Right lobe of liver (tissue), 4 donors: ENCODE results near the gene PTPN5.

Source experiments
- POLR2A ChIP-seq: fragments of 450-650 bp; IDR thresholded peaks from one replicate; pipeline ENCODE4 v1.6.1; 2017; ENCODE audit warnings: antibody characterized with exemption, mild to moderate bottlenecking
- TF ChIP-seq, protein P1 (sequence below), 4 donors: fragments of 200-600 bp in 3 of 4; fragments of 450-650 bp in 1 of 4; IDR thresholded peaks; one replicate each; pipeline versions ENCODE4 v1.5.1 to v1.8.0; 2016 to 2022; ENCODE audit warnings: antibody characterized with exemption in 4 of 4, mild to moderate bottlenecking in 2 of 4
- donor health status: DM: no; HTN: no; CAD: no.
- donor health status: DM: no; HTN: no; CAD: no.
- donor health status: DM: no; HTN: yes; CAD: no.

DNA sequence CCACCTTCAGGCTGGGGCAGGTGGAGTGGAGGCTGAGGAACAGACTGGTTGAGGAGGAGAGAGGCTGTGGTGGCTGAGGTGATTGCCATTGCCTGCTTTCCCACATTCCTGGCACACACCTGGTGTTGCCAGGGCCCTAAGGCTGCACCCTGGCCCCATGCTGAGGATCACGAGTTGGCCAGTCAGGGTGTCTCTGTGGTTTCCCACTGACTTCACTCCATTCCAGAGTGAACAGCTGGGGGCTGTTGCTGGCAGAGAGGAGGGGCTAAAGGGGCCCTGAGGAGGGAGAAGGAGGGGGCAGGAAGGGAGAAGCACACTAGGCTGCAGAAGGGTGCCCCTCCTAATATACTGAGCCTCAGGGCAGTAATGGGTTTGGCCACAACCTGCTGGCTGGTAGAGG lies 91.2 kb downstream of the PTPN5 start:
- TF ChIP-seq POLR2A, result no peak
- TF ChIP-seq, protein P1, sequence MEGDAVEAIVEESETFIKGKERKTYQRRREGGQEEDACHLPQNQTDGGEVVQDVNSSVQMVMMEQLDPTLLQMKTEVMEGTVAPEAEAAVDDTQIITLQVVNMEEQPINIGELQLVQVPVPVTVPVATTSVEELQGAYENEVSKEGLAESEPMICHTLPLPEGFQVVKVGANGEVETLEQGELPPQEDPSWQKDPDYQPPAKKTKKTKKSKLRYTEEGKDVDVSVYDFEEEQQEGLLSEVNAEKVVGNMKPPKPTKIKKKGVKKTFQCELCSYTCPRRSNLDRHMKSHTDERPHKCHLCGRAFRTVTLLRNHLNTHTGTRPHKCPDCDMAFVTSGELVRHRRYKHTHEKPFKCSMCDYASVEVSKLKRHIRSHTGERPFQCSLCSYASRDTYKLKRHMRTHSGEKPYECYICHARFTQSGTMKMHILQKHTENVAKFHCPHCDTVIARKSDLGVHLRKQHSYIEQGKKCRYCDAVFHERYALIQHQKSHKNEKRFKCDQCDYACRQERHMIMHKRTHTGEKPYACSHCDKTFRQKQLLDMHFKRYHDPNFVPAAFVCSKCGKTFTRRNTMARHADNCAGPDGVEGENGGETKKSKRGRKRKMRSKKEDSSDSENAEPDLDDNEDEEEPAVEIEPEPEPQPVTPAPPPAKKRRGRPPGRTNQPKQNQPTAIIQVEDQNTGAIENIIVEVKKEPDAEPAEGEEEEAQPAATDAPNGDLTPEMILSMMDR (IDR thresholded peaks at IDR 0.05), result no peak
